Ovary (tissue), 9 donors: Measurements from ENCODE around the gene DCST1. TPM values are rescaled to one million over a fixed set of nuclear protein-coding genes. Genes with fewer than 3 reads are reported as not detected.
A peak's percentile ranks its signal among the peaks of the same experiment; 100 is the strongest.

Source experiments
- DNase-seq, 5 donors: peaks; one replicate each; pipeline ENCODE4 v3.0.0-alpha.2; 2019 to 2020
- H3K27ac ChIP-seq, 2 donors: fragments of 200-600 bp; one replicate each; pipeline versions ENCODE4 v1.5.1 to v1.8.0; 2019 to 2022
- H3K27me3 ChIP-seq: fragments of 200-600 bp; one replicate; pipeline ENCODE4 v1.8.0; 2022
- H3K36me3 ChIP-seq: fragments of 200-600 bp; sonication (generic); one replicate; pipeline ENCODE4 v1.5.1; 2019
- H3K4me1 ChIP-seq: one replicate; pipeline ENCODE4 v1.8.1; 2013; ENCODE audit warnings: mild to moderate bottlenecking, moderate library complexity; ENCODE audit not compliant: insufficient read depth
- H3K4me3 ChIP-seq: fragments of 200-600 bp; sonication (generic); one replicate; pipeline ENCODE4 v1.5.1; 2017
- H3K9me3 ChIP-seq, 2 donors: fragments of 200-600 bp in 1 of 2; sonication (generic) in 1 of 2; one replicate each; pipeline versions ENCODE4 v1.5.1 to v1.8.1; 2013 to 2019; ENCODE audit warnings: mild to moderate bottlenecking in 1 of 2, moderate library complexity in 1 of 2
- EP300 ChIP-seq: sonication (generic); formaldehyde crosslinking; IDR thresholded peaks from one replicate; pipeline ENCODE4 v1.6.1; 2017; ENCODE audit warnings: antibody characterized with exemption
- POLR2A ChIP-seq: fragments of 450-650 bp; IDR thresholded peaks from one replicate; pipeline ENCODE4 v1.6.1; 2017; ENCODE audit warnings: antibody characterized with exemption, mild to moderate bottlenecking, moderate library complexity
- WGBS, 3 donors: extraction: QIAGEN DNeasy Blood & Tissue Kit in 1 of 3; methylation state at CpG; one replicate each; pipeline versions ENCODE4 v1.1.5 to v1.1.7; 2013 to 2017; 5-methylcytosine and 5-hydroxymethylcytosine counted together
- intact Hi-C, 4 donors: fragments of 100-400 bp; cut with DNase I; formaldehyde crosslinking; loops; one replicate each; pipeline versions ENCODE4 v1.11.0 to v1.15.1; 2022 to 2023
- polyA plus RNA-seq, 2 donors: library from polyadenylated mRNA; stranded (reverse); fragments of 200-250 nt in 1 of 2; fragments of 350-450 nt in 1 of 2; fragmentation: Illumina TruSeq in 1 of 2; extraction: RNeasy Lipid Tissue Mini Kit (QIAGEN cat#74804) in 1 of 2; gene quantifications; one replicate each; pipeline ENCODE4 v1.2.3, GENCODE V29; 2013 to 2014
- total RNA-seq, 7 donors: library from RNA; depleted of rRNA in 2 of 7; stranded (reverse); fragments of >200 nt in 2 of 7; fragmentation: NEBNext Ultra II Directional in 3 of 7; extraction: Animal tissue kit (Norgen Biotek cat#: 25700) in 3 of 7; gene quantifications; one replicate each; pipeline versions ENCODE4 v1.1.0 to v1.2.4, GENCODE V29; 2016 to 2023
- TF ChIP-seq, protein P1 (sequence below), 3 donors: fragments of 450-650 bp in 2 of 3; fragments of 200-600 bp in 1 of 3; IDR thresholded peaks; one replicate each; pipeline versions ENCODE4 v1.5.1 to v1.8.0; 2016 to 2022; ENCODE audit warnings: antibody characterized with exemption in 3 of 3, mild to moderate bottlenecking in 1 of 3
- donor health status: DM: no; HTN: no; CAD: no; lungs with moderate emphysema.
- donor health status: DM: no; HTN: no; CAD: no.
- donor health status: Bipolar disorder and iron deficiency.
- donor health status: DM: yes; HTN: yes; CAD: no.
- donor health status: DM: no; HTN: no; CAD: no.
- donor health status: DM: yes; HTN: yes; CAD: no.

Gene DCST1
- total and polyA plus RNA-seq, 9 donors = 0.06 to 0.80 (median 0.30) TPM; not detected in 4

GRCh38 chr1:155011437-155012025 lies 22.1 kb upstream of the DCST1 start:
- intact Hi-C loops = no loop called here
- no peaks in the 10 kb centered on the region for H3K27me3 ChIP-seq
- H3K4me3 ChIP-seq = no peak overlapping the region
- H3K36me3 ChIP-seq = no peaks in the 10 kb centered on the region
- DNase-seq = peak in 1 of 5 donors; percentile 58
- H3K27ac ChIP-seq = peak overlapping the region; percentile 57 to 62
- 87 to 96% (median 96%) methylated on average over 6 of the region's 6 CpGs for WGBS, 3 donors
- H3K4me1 ChIP-seq = peaks cover 10% of the 10 kb centered on the region
- TF ChIP-seq EP300 = no peak
- TF ChIP-seq, protein P1, sequence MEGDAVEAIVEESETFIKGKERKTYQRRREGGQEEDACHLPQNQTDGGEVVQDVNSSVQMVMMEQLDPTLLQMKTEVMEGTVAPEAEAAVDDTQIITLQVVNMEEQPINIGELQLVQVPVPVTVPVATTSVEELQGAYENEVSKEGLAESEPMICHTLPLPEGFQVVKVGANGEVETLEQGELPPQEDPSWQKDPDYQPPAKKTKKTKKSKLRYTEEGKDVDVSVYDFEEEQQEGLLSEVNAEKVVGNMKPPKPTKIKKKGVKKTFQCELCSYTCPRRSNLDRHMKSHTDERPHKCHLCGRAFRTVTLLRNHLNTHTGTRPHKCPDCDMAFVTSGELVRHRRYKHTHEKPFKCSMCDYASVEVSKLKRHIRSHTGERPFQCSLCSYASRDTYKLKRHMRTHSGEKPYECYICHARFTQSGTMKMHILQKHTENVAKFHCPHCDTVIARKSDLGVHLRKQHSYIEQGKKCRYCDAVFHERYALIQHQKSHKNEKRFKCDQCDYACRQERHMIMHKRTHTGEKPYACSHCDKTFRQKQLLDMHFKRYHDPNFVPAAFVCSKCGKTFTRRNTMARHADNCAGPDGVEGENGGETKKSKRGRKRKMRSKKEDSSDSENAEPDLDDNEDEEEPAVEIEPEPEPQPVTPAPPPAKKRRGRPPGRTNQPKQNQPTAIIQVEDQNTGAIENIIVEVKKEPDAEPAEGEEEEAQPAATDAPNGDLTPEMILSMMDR (IDR thresholded peaks at IDR 0.05) = no peak
- TF ChIP-seq POLR2A = no peak
- no peaks in the 10 kb centered on the region for H3K9me3 ChIP-seq

DNA sequence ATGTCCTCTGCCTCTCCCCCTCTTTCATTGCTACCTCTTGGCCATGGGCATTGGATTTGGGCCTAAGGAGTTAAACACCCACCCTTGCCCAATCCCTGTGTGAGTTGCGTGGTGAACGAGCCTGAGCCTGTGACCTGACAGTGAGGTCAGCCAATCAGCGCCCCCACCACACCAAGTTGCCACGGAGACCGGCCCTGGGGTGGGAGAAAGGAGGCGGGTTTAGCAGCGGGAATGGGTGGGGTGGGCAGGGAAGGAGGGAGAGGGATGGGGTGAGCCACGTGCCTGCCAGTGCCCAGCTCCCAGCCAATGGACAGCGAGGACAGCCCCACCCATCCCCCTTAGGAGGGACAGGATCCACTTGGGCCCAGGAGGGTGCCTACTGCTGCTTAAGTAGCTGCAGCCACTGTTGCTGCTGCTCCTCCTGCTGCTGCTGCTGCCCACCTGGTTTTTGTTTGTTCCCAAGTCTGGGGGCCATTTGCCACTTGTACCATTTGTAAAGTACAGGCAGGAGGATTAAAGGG lies 21.5 kb upstream of the DCST1 start:
- Histone ChIP-seq H3K27ac (peak overlapping the region; percentile 57 to 62), H3K4me1 (peaks cover 12% of the 10 kb centered on the region), H3K4me3 (no peak overlapping the region), H3K27me3 (no peaks in the 10 kb centered on the region), H3K9me3 (no peaks in the 10 kb centered on the region), H3K36me3 (no peaks in the 10 kb centered on the region)
- intact Hi-C loops = no loop called here
- peak; percentile 82 to 88 (median 84) for DNase-seq
- 0 to 20% (median 16%) methylated on average over 2 to 9 of the region's 9 CpGs for WGBS, 3 donors
- TF ChIP-seq POLR2A (no peak), EP300 (no peak)
- TF ChIP-seq, protein P1 (IDR thresholded peaks at IDR 0.05) = no peak

DNA sequence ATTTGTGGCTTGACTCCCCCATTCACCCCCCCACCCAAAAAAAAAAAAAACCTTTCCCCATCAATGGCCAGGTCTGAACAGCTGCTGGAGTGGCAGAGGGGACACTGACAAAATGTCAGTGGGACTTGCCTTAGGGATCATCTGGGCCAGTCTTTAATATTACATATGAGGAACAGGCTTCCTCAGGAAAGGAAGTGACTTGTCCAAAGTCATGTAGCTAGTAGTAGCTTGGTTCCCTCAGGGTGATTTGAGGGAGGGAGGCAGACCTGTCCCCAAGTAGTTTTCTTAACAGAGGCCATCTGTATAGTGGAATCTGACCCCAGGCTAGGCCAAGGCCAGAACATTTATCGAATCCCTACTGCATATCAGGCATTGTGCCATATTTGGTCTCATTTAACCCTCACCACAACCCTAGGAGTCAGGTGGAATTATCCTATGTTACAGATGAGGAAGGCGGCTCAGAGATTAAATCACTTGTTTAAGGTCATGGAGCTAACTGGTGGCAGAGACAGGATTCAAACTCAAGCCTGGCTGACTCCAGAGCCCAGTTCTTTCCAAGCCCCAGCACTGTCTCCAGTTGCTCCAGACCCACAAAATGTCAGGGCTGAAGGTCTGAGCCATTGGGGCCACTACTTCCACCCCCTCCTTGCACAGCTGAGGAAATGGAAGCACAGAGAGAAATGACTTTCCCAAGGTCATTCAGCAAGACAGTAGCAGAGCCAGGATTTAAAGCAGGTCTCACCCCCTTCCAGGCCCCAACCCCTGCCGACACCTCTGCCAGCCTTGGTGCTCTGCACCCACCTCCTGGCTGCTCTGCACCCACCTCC lies 20.6 kb upstream of the DCST1 start:
- H3K4me1 ChIP-seq = peaks cover 16% of the 10 kb centered on the region
- intact Hi-C loops = no loop called here
- 63 to 79% (median 73%) methylated on average over 3 of the region's 3 CpGs for WGBS, 3 donors

DNA sequence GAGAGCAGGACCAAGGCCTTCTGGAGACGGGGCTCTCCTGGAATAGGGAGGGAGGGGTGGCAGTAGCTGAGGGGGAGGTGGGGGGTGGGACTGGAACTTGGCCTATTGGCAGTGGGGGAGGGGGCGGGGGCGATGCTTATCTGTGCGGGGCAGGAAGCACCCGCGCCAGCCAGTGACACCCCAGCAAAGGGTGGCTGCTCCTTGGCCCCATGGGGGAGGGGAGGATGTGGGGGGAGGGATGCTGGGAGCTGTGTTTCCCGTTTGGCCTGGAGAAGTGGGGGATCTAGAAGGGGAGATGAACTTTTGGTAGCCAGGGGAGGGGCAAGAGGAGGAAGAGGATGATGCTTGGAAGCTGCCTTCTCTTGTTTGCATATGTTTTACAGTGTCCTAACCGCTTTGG lies 20.0 kb upstream of the DCST1 start:
- Histone ChIP-seq H3K27me3 (no peaks in the 10 kb centered on the region), H3K27ac (no peak overlapping the region), H3K4me3 (no peak overlapping the region), H3K9me3 (no peaks in the 10 kb centered on the region), H3K4me1 (peaks cover 16% of the 10 kb centered on the region), H3K36me3 (no peaks in the 10 kb centered on the region)
- TF ChIP-seq POLR2A (no peak), EP300 (no peak)
- TF ChIP-seq, protein P1 (IDR thresholded peaks at IDR 0.05) = no peak
- peak in 1 of 5 donors; percentile 33 for DNase-seq
- intact Hi-C loops = no loop called here
- WGBS, 3 donors = 43 to 55% (median 45%) methylated on average over 7 to 8 of the region's 8 CpGs

More for the DNA sequence above, 20.6 kb upstream of the DCST1 start:
- Histone ChIP-seq H3K4me3 (no peak overlapping the region), H3K27me3 (no peaks in the 10 kb centered on the region), H3K36me3 (no peaks in the 10 kb centered on the region), H3K27ac (peak overlapping the region in 1 of 2 donors; percentile 57), H3K9me3 (no peaks in the 10 kb centered on the region)
- no peak for DNase-seq
- TF ChIP-seq EP300 (no peak), POLR2A (no peak)
- TF ChIP-seq, protein P1 (IDR thresholded peaks at IDR 0.05) = no peak
